Upper lobe of left lung (tissue), 6 donors: Measurements from ENCODE around the gene WLS. TPM values are rescaled to one million over a fixed set of nuclear protein-coding genes. Genes with fewer than 3 reads are reported as not detected.

Source experiments
- ATAC-seq, 2 donors: fragments of 200-7000 bp; cut with Tn5 transposase; one replicate each; pipeline ENCODE4 v1.9.1; 2022; ENCODE audit warnings: mild to moderate bottlenecking in 2 of 2, moderate library complexity in 2 of 2; ENCODE audit not compliant: low FRiP score in 2 of 2
- DNase-seq, 2 donors: peaks; one replicate each; pipeline ENCODE4 v3.0.0-alpha.2; 2019 to 2020
- H3K27ac ChIP-seq, 4 donors: fragments of 200-600 bp; sonication (generic); one replicate each; pipeline ENCODE4 v1.5.1; 2016 to 2019
- H3K27me3 ChIP-seq, 4 donors: fragments of 200-600 bp; sonication (generic); one replicate each; pipeline ENCODE4 v1.5.1; 2017 to 2019
- H3K36me3 ChIP-seq, 4 donors: fragments of 200-600 bp; sonication (generic); one replicate each; pipeline ENCODE4 v1.5.1; 2016 to 2019
- H3K4me1 ChIP-seq, 4 donors: fragments of 200-600 bp; sonication (generic); one replicate each; pipeline ENCODE4 v1.5.1; 2018 to 2019
- H3K4me3 ChIP-seq, 4 donors: fragments of 200-600 bp; sonication (generic); one replicate each; pipeline ENCODE4 v1.5.1; 2017 to 2019; ENCODE audit warnings: mild to moderate bottlenecking in 2 of 4, moderate library complexity in 1 of 4
- H3K9me3 ChIP-seq, 4 donors: fragments of 200-600 bp; sonication (generic); one replicate each; pipeline ENCODE4 v1.5.1; 2018 to 2019
- EP300 ChIP-seq, 4 donors: sonication (generic); formaldehyde crosslinking; IDR thresholded peaks; one replicate each; pipeline ENCODE4 v1.5.1; 2017; ENCODE audit warnings: antibody characterized with exemption in 4 of 4, control low read depth in 2 of 4
- POLR2A ChIP-seq, 4 donors: fragments of 450-650 bp; IDR thresholded peaks; one replicate each; pipeline ENCODE4 v1.5.1; 2016 to 2017; ENCODE audit warnings: antibody characterized with exemption in 4 of 4, mild to moderate bottlenecking in 2 of 4
- POLR2AphosphoS5 ChIP-seq, 2 donors: sonication (generic); formaldehyde crosslinking; IDR thresholded peaks; one replicate each; pipeline ENCODE4 v1.5.1; 2017; ENCODE audit warnings: antibody characterized with exemption in 2 of 2
- WGBS, 2 donors: methylation state at CpG; one replicate each; pipeline ENCODE4 v1.1.5; 2017 to 2018; 5-methylcytosine and 5-hydroxymethylcytosine counted together
- total RNA-seq, 6 donors: library from RNA; depleted of rRNA in 4 of 6; stranded (reverse); fragments of >200 nt in 4 of 6; gene quantifications; one replicate each; pipeline versions ENCODE4 v1.1.0 to v1.2.1, GENCODE V29; 2016 to 2021
- TF ChIP-seq, protein P1 (sequence below), 6 experiments: fragments of 450-650 bp in 4 of 6; fragments of 200-600 bp in 2 of 6; sonication (generic) in 2 of 6; IDR thresholded peaks; one replicate each; pipeline ENCODE4 v1.5.1; 2016 to 2019; ENCODE audit warnings: antibody characterized with exemption in 6 of 6
- donor health status: DM: no; HTN: no; CAD: no; lungs with moderate emphysema.
- donor health status: DM: no; HTN: yes; CAD: no; lungs with severe emphysema.

The WLS gene
- total RNA-seq, 6 donors from 2014 or later = 33.5 to 113 (median 61.3) TPM

DNA sequence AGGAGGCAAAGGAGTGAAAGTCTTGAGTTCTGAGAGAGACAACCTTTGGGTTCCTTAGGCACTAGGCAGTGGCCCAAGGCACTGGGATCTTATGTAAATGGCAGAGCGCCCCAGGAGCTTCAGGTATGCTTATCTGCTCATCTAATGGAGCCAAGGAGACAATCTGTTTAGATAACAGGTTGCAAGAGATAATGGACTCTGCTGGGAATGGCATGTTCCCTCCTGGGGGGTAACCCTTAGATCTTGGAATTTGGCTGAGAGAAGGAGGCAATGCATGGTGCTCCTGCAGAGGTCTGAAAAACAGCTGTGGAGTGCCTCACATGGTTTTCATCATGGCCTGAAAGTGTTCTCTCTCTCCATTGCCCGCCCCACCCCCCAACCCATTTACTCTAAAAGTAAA lies 44.1 kb upstream of the WLS start:
- Histone ChIP-seq H3K4me3 (no peak overlapping the region), H3K9me3 (no peaks in the 10 kb centered on the region), H3K27ac (no peak overlapping the region), H3K4me1 (no peaks in the 10 kb centered on the region), H3K27me3 (no peaks in the 10 kb centered on the region), H3K36me3 (no peaks in the 10 kb centered on the region)
- DNase-seq (no peak), ATAC-seq (no peak)
- TF ChIP-seq, protein P1, sequence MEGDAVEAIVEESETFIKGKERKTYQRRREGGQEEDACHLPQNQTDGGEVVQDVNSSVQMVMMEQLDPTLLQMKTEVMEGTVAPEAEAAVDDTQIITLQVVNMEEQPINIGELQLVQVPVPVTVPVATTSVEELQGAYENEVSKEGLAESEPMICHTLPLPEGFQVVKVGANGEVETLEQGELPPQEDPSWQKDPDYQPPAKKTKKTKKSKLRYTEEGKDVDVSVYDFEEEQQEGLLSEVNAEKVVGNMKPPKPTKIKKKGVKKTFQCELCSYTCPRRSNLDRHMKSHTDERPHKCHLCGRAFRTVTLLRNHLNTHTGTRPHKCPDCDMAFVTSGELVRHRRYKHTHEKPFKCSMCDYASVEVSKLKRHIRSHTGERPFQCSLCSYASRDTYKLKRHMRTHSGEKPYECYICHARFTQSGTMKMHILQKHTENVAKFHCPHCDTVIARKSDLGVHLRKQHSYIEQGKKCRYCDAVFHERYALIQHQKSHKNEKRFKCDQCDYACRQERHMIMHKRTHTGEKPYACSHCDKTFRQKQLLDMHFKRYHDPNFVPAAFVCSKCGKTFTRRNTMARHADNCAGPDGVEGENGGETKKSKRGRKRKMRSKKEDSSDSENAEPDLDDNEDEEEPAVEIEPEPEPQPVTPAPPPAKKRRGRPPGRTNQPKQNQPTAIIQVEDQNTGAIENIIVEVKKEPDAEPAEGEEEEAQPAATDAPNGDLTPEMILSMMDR (IDR thresholded peaks at IDR 0.05) = no peak
- TF ChIP-seq POLR2A (IDR thresholded peaks at IDR 0.05) = no peak
- TF ChIP-seq POLR2AphosphoS5 (IDR thresholded peaks at IDR 0.05) = no peak
- no peak for TF ChIP-seq EP300 (IDR thresholded peaks at IDR 0.05)
- WGBS, 2 donors = 66 to 72% methylated on average over 2 of the region's 2 CpGs

DNA sequence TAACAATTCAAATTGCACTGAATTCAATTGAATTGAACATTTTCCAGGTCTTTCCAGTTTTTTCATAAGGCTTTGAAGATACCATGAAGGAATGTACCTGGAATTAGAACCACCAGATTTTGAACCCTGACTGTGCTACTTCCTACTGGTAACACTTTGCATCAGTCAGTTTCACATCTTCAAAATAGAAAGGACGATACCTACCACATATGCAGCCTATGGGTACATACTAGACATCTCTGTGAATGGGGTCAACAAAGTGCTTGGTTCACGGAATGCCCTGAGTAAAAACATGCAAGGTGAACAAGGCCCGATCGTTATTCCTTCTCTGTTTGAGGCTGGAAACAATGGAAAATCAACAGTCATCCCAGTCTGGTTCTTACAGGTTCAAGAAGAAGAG lies 41.2 kb upstream of the WLS start:
- ATAC-seq (no peak), DNase-seq (no peak)
- H3K4me1 ChIP-seq = no peaks in the 10 kb centered on the region
- H3K27ac ChIP-seq = no peak overlapping the region
- 74 to 90% methylated on average over 4 of the region's 4 CpGs for WGBS, 2 donors
- no peaks in the 10 kb centered on the region for H3K9me3 ChIP-seq
- no peaks in the 10 kb centered on the region for H3K27me3 ChIP-seq
- no peaks in the 10 kb centered on the region for H3K36me3 ChIP-seq
- TF ChIP-seq POLR2A (IDR thresholded peaks at IDR 0.05) (no peak), EP300 (IDR thresholded peaks at IDR 0.05) (no peak), POLR2AphosphoS5 (IDR thresholded peaks at IDR 0.05) (no peak)
- TF ChIP-seq, protein P1 (IDR thresholded peaks at IDR 0.05) = no peak
- H3K4me3 ChIP-seq = no peak overlapping the region

DNA sequence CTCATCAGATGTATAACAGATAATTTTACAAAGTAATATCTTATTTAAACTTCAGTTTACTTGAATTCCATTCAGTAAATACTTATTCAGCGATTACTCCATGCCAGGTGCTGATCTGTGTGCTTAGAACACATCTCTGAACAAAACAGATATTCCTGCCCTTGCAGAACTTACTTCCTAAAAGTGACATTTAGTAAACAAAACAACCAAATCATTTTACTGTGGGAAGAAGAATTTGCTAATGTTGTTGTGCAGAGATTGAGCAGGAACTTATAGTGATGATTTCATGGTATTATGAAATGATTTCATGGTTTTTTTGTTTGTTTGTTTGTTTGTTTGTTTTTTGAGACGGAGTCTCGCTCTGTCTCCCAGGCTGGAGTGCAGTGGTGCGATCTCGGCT lies 39.3 kb upstream of the WLS start:
- no peak overlapping the region for H3K4me3 ChIP-seq
- no peaks in the 10 kb centered on the region for H3K36me3 ChIP-seq
- no peak for TF ChIP-seq POLR2AphosphoS5 (IDR thresholded peaks at IDR 0.05)
- no peak for TF ChIP-seq EP300 (IDR thresholded peaks at IDR 0.05)
- no peak for TF ChIP-seq POLR2A (IDR thresholded peaks at IDR 0.05)
- TF ChIP-seq, protein P1 (IDR thresholded peaks at IDR 0.05) = no peak
- DNase-seq = no peak
- H3K4me1 ChIP-seq = no peaks in the 10 kb centered on the region
- H3K9me3 ChIP-seq = no peaks in the 10 kb centered on the region
- no peaks in the 10 kb centered on the region for H3K27me3 ChIP-seq
- ATAC-seq = no peak
- H3K27ac ChIP-seq = no peak overlapping the region
- 73 to 77% methylated on average over 5 of the region's 5 CpGs for WGBS, 2 donors

DNA sequence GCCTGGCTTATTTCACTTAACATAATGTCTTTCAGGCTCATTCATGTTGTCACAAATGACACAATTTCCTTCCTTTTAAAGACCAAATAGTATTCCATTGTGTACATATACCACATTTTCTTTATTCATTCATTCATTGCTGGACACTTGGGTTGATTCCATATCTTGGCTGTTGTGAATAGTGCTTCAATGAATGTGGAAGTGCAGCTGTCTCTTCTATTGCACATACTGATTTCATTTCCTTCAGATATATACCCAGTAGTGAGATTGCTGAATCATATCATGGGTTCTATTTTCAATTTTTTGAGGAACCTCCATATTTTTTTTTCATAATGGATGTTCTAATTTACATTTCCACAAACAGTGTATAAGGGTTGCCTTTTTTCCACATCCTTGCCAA lies 38.6 kb upstream of the WLS start:
- H3K4me1 ChIP-seq = no peaks in the 10 kb centered on the region
- ATAC-seq = peak in 1 of 2 donors; percentile 53
- H3K9me3 ChIP-seq = no peaks in the 10 kb centered on the region
- H3K36me3 ChIP-seq = no peaks in the 10 kb centered on the region
- no peak for DNase-seq
- H3K27ac ChIP-seq = no peak overlapping the region
- H3K4me3 ChIP-seq = no peak overlapping the region
- TF ChIP-seq POLR2AphosphoS5 (IDR thresholded peaks at IDR 0.05) (no peak), EP300 (IDR thresholded peaks at IDR 0.05) (no peak), POLR2A (IDR thresholded peaks at IDR 0.05) (no peak)
- TF ChIP-seq, protein P1 (IDR thresholded peaks at IDR 0.05) = no peak
- no peaks in the 10 kb centered on the region for H3K27me3 ChIP-seq

- Histone ChIP-seq H3K36me3 (no peaks in the 10 kb centered on the region), H3K9me3 (no peaks in the 10 kb centered on the region), H3K4me3 (no peak overlapping the region), H3K27ac (no peak overlapping the region), H3K27me3 (no peaks in the 10 kb centered on the region), H3K4me1 (no peaks in the 10 kb centered on the region)
- no peak for DNase-seq
- no peak for ATAC-seq
- WGBS, 2 donors = 74 to 75% methylated on average over 3 of the region's 3 CpGs
- TF ChIP-seq, protein P1 (IDR thresholded peaks at IDR 0.05) = no peak
- no peak for TF ChIP-seq POLR2A (IDR thresholded peaks at IDR 0.05)
- no peak for TF ChIP-seq EP300 (IDR thresholded peaks at IDR 0.05)
- TF ChIP-seq POLR2AphosphoS5 (IDR thresholded peaks at IDR 0.05) = no peak
Measured at GRCh38 chr1:68269637-68270430, 37.5 kb upstream of the WLS start.
